ENCODE measurements around the gene CAMKMT. TPM values are rescaled to one million over a fixed set of nuclear protein-coding genes. Genes with fewer than 3 reads are reported as not detected.

The CAMKMT gene
- total RNA-seq, 4 donors from 2014 or later = 2.6 to 9.5 (median 5.2) TPM

GRCh38 chr2:44759823-44760222, 398.1 kb downstream of the CAMKMT start:
- Histone ChIP-seq H3K4me1 (no peaks in the 10 kb centered on the region), H3K27ac (no peak overlapping the region), H3K27me3 (no peaks in the 10 kb centered on the region), H3K36me3 (no peaks in the 10 kb centered on the region), H3K4me3 (no peak overlapping the region), H3K9me3 (no peaks in the 10 kb centered on the region)
- intact Hi-C loops (cut with DNase I; ENCODE audit: low total_unique reads) = no loop called here
- in situ Hi-C loops (cut with MboI; ENCODE audit: low sequenced_read_pairs in 4 of 4) = no loop called here
- TF ChIP-seq POLR2A (IDR thresholded peaks at IDR 0.05) (no peak), CTCF (IDR thresholded peaks at IDR 0.05 in 4 of 5, conservative IDR thresholded peaks at IDR 0.05 in 1 of 5) (no peak)
- ATAC-seq (no peak), DNase-seq (no peak)

GRCh38 chr2:44763275-44763782, 401.6 kb downstream of the CAMKMT start:
- intact Hi-C loops (cut with DNase I; ENCODE audit: low total_unique reads) = no loop called here

GRCh38 chr2:44766220-44766619, 404.5 kb downstream of the CAMKMT start:
- Histone ChIP-seq H3K4me1 (no peaks in the 10 kb centered on the region), H3K27me3 (no peaks in the 10 kb centered on the region), H3K9me3 (no peaks in the 10 kb centered on the region), H3K27ac (no peak overlapping the region), H3K36me3 (no peaks in the 10 kb centered on the region), H3K4me3 (no peak overlapping the region)
- intact Hi-C loops (cut with DNase I; ENCODE audit: low total_unique reads) = no loop called here
- ATAC-seq (no peak), DNase-seq (no peak)
- in situ Hi-C loops (cut with MboI; ENCODE audit: low sequenced_read_pairs in 4 of 4) = no loop called here
- TF ChIP-seq POLR2A (IDR thresholded peaks at IDR 0.05) = no peak
- no peak for TF ChIP-seq CTCF (IDR thresholded peaks at IDR 0.05 in 4 of 5, conservative IDR thresholded peaks at IDR 0.05 in 1 of 5)

More at GRCh38 chr2:44763275-44763782, 401.6 kb downstream of the CAMKMT start:
- DNase-seq (no peak), ATAC-seq (no peak)
- H3K27me3 ChIP-seq = no peaks in the 10 kb centered on the region
- in situ Hi-C loops (cut with MboI; ENCODE audit: low sequenced_read_pairs in 4 of 4) = no loop called here
- no peaks in the 10 kb centered on the region for H3K9me3 ChIP-seq
- no peak overlapping the region for H3K27ac ChIP-seq
- no peaks in the 10 kb centered on the region for H3K36me3 ChIP-seq
- TF ChIP-seq POLR2A (IDR thresholded peaks at IDR 0.05) (no peak), CTCF (IDR thresholded peaks at IDR 0.05 in 4 of 5, conservative IDR thresholded peaks at IDR 0.05 in 1 of 5) (no peak)
- H3K4me1 ChIP-seq = no peaks in the 10 kb centered on the region
- H3K4me3 ChIP-seq = no peak overlapping the region

GRCh38 chr2:44766777-44767176, 405.0 kb downstream of the CAMKMT start:
- intact Hi-C loops (cut with DNase I; ENCODE audit: low total_unique reads) = no loop called here

More at GRCh38 chr2:44766777-44767176, 405.0 kb downstream of the CAMKMT start:
- Histone ChIP-seq H3K4me1 (no peaks in the 10 kb centered on the region), H3K4me3 (no peak overlapping the region), H3K27ac (no peak overlapping the region), H3K27me3 (no peaks in the 10 kb centered on the region), H3K36me3 (no peaks in the 10 kb centered on the region), H3K9me3 (no peaks in the 10 kb centered on the region)
- no peak for ATAC-seq
- in situ Hi-C loops (cut with MboI; ENCODE audit: low sequenced_read_pairs in 4 of 4) = no loop called here
- no peak for DNase-seq
- TF ChIP-seq CTCF (IDR thresholded peaks at IDR 0.05 in 4 of 5, conservative IDR thresholded peaks at IDR 0.05 in 1 of 5) (no peak), POLR2A (IDR thresholded peaks at IDR 0.05) (no peak)

Measured in gastrocnemius medialis (tissue), 4 donors.